Astrocyte (in vitro differentiated cells and primary cell): Measurements from ENCODE around the gene PCBP2. TPM values are rescaled to one million over a fixed set of nuclear protein-coding genes. Genes with fewer than 3 reads are reported as not detected.

ENCODE experiments used
- DNase-seq: peaks from one replicate; pipeline ENCODE4 v3.0.0-alpha.2; 2010; ENCODE audit warnings: low read depth
- FAIRE-seq: peaks from 2 replicates; lab custom pipeline; 2011; peaks lifted over from hg19 to GRCh38; lab: Jason Lieb, UNC
- H2AFZ ChIP-seq: 2 replicates; pipeline ENCODE4 v1.6.0; 2012; ENCODE audit warnings: low read depth, low read length, inconsistent platforms
- H3K27ac ChIP-seq: 2 replicates; pipeline ENCODE4 v1.5.1; 2011; ENCODE audit warnings: low read depth, low read length, inconsistent platforms
- H3K27me3 ChIP-seq: 2 replicates; pipeline ENCODE4 v1.6.0; 2011; ENCODE audit warnings: low read length, inconsistent platforms; ENCODE audit not compliant: insufficient read depth
- H3K36me3 ChIP-seq: 2 replicates; pipeline ENCODE4 v1.5.1; 2011; ENCODE audit warnings: low read length, inconsistent platforms; ENCODE audit not compliant: insufficient read depth
- H3K4me1 ChIP-seq: 2 replicates; pipeline ENCODE4 v1.5.1; 2011; ENCODE audit warnings: low read length, inconsistent platforms; ENCODE audit not compliant: insufficient read depth
- H3K4me2 ChIP-seq: 2 replicates; pipeline ENCODE4 v1.6.0; 2012; ENCODE audit warnings: low read length, inconsistent platforms
- H3K4me3 ChIP-seq: 2 replicates; pipeline ENCODE4 v1.5.1; 2011; ENCODE audit warnings: low read depth, mild to moderate bottlenecking, low read length, inconsistent platforms; ENCODE audit not compliant: insufficient read depth
- H3K79me2 ChIP-seq: 2 replicates; pipeline ENCODE4 v1.6.0; 2012; ENCODE audit warnings: mild to moderate bottlenecking, low read length, inconsistent platforms; ENCODE audit not compliant: insufficient read depth
- H3K9ac ChIP-seq: 2 replicates; pipeline ENCODE4 v1.6.0; 2012; ENCODE audit warnings: mild to moderate bottlenecking, low read length, inconsistent platforms
- H3K9me3 ChIP-seq: 2 replicates; pipeline ENCODE4 v1.5.1; 2012; ENCODE audit warnings: low read depth, mild to moderate bottlenecking, low read length, inconsistent platforms; ENCODE audit not compliant: insufficient read depth
- H4K20me1 ChIP-seq: 2 replicates; pipeline ENCODE4 v1.6.0; 2012; ENCODE audit warnings: low read length, inconsistent platforms; ENCODE audit not compliant: insufficient read depth
- H3K27ac Mint-ChIP-seq: one replicate; pipeline ENCODE4 v1.8.0; 2021; ENCODE audit warnings: mild to moderate bottlenecking, mixed read lengths; ENCODE audit not compliant: unreplicated experiment
- H3K27me3 Mint-ChIP-seq: one replicate; pipeline ENCODE4 v1.8.0; 2021; ENCODE audit warnings: low read depth, mixed read lengths; ENCODE audit not compliant: unreplicated experiment
- H3K36me3 Mint-ChIP-seq: one replicate; pipeline ENCODE4 v1.8.0; 2021; ENCODE audit warnings: low read depth, mixed read lengths; ENCODE audit not compliant: unreplicated experiment
- H3K4me1 Mint-ChIP-seq: one replicate; pipeline ENCODE4 v1.8.0; 2021; ENCODE audit warnings: low read depth, mixed read lengths; ENCODE audit not compliant: unreplicated experiment
- H3K4me3 Mint-ChIP-seq: one replicate; pipeline ENCODE4 v1.8.0; 2021; ENCODE audit warnings: mild to moderate bottlenecking, moderate library complexity, mixed read lengths; ENCODE audit not compliant: unreplicated experiment
- H3K9me3 Mint-ChIP-seq: one replicate; pipeline ENCODE4 v1.8.0; 2021; ENCODE audit warnings: mild to moderate bottlenecking, mixed read lengths; ENCODE audit not compliant: unreplicated experiment
- CTCF ChIP-seq: IDR thresholded peaks from 2 replicates; pipeline ENCODE4 v1.5.1; 2011; ENCODE audit warnings: low read depth, mild to moderate bottlenecking, inconsistent platforms, low read length, moderate library complexity; ENCODE audit not compliant: insufficient read depth
- EZH2 ChIP-seq: IDR thresholded peaks from 2 replicates; pipeline ENCODE4 v1.6.1; 2012; ENCODE audit warnings: mild to moderate bottlenecking, low read length, inconsistent platforms; ENCODE audit not compliant: insufficient read depth
- total RNA-seq: library from RNA; stranded (reverse); gene quantifications from 2 replicates; pipeline ENCODE4 v1.2.1, GENCODE V29; 2021

The PCBP2 gene
- total RNA-seq, 1 donor from 2014 or later: 733 TPM

GRCh38 chr12:53505555-53506449 lies 53.9 kb downstream of the PCBP2 start:
- Histone ChIP-seq H4K20me1 (no peaks in the 10 kb centered on the region), H3K27me3 (no peaks in the 10 kb centered on the region), H3K27ac (peak overlapping the region; percentile 6), H3K4me1 (peaks cover 31% of the 10 kb centered on the region), H3K79me2 (peaks cover 27% of the 10 kb centered on the region), H3K4me3 (no peak overlapping the region), H2AFZ (no peak overlapping the region), H3K4me2 (peak overlapping the region; percentile 27), H3K9ac (peak overlapping the region; percentile 20), H3K36me3 (peaks cover 6% of the 10 kb centered on the region), H3K9me3 (no peaks in the 10 kb centered on the region)
- Mint-ChIP-seq H3K27me3 (no peaks in the 10 kb centered on the region), H3K4me3 (no peak overlapping the region), H3K36me3 (peaks cover 9% of the 10 kb centered on the region), H3K27ac (no peak overlapping the region), H3K9me3 (no peaks in the 10 kb centered on the region), H3K4me1 (peaks cover 18% of the 10 kb centered on the region)
- DNase-seq (no peak), FAIRE-seq (no peak)
- TF ChIP-seq CTCF (no peak), EZH2 (no peak)

- Histone ChIP-seq H2AFZ (no peak overlapping the region), H3K27ac (no peak overlapping the region), H3K9ac (peak overlapping the region; percentile 20), H3K4me2 (peak overlapping the region; percentile 27), H3K36me3 (peaks cover 6% of the 10 kb centered on the region), H4K20me1 (no peaks in the 10 kb centered on the region), H3K27me3 (no peaks in the 10 kb centered on the region), H3K4me1 (peaks cover 30% of the 10 kb centered on the region), H3K9me3 (no peaks in the 10 kb centered on the region), H3K79me2 (peaks cover 26% of the 10 kb centered on the region), H3K4me3 (no peak overlapping the region)
- TF ChIP-seq EZH2: no peak
- TF ChIP-seq CTCF: no peak
- Mint-ChIP-seq H3K27ac (no peak overlapping the region), H3K27me3 (no peaks in the 10 kb centered on the region), H3K4me1 (peaks cover 18% of the 10 kb centered on the region), H3K9me3 (no peaks in the 10 kb centered on the region), H3K36me3 (peaks cover 9% of the 10 kb centered on the region), H3K4me3 (no peak overlapping the region)
- DNase-seq: no peak
- no peak for FAIRE-seq
These were observed 54.5 kb downstream of the PCBP2 start for GRCh38 chr12:53506450-53506785.

- peaks cover 20% of the 10 kb centered on the region for H3K79me2 ChIP-seq
- no peak within 1 kb of the TSS for H2AFZ ChIP-seq
- H3K9me3 ChIP-seq: no peaks in the 10 kb centered on the region
- no peaks in the 10 kb centered on the region for H3K27me3 ChIP-seq
- no peaks in the 10 kb centered on the region for H4K20me1 ChIP-seq
- DNase-seq (no peak), FAIRE-seq (no peak)
- peak within 1 kb of the TSS; percentile 27 for H3K4me2 ChIP-seq
- H3K4me1 ChIP-seq: peaks cover 24% of the 10 kb centered on the region
- H3K27ac ChIP-seq: no peak within 1 kb of the TSS
- H3K4me3 ChIP-seq: no peak within 1 kb of the TSS
- Mint-ChIP-seq H3K9me3 (no peaks in the 10 kb centered on the region), H3K4me1 (peaks cover 14% of the 10 kb centered on the region), H3K27me3 (no peaks in the 10 kb centered on the region), H3K27ac (no peak within 1 kb of the TSS), H3K36me3 (peaks cover 11% of the 10 kb centered on the region), H3K4me3 (peak within 1 kb of the TSS; percentile 14)
- TF ChIP-seq CTCF: no peak
- TF ChIP-seq EZH2: no peak
- peak within 1 kb of the TSS; percentile 20 for H3K9ac ChIP-seq
- H3K36me3 ChIP-seq: peaks cover 10% of the 10 kb centered on the region
These were observed 55.1 kb downstream of the PCBP2 start, which contains the start of gene NPFF for GRCh38 chr12:53506881-53507602. TSS of gene NPFF (minus strand) at chr12:53507484. CDS start at chr12:53507474, 10 bp downstream.
